ENCODE measurements around the gene SLC25A25.

Gene SLC25A25

GRCh38 chr9:128149001-128149701 is 81.1 kb downstream of the SLC25A25 start, which contains the start of gene LCN2:
Gene LCN2 (plus strand): TSS chr9:128149453. CDS start chr9:128149526, 73 bp downstream.
- DNase-seq = no peak

DNA sequence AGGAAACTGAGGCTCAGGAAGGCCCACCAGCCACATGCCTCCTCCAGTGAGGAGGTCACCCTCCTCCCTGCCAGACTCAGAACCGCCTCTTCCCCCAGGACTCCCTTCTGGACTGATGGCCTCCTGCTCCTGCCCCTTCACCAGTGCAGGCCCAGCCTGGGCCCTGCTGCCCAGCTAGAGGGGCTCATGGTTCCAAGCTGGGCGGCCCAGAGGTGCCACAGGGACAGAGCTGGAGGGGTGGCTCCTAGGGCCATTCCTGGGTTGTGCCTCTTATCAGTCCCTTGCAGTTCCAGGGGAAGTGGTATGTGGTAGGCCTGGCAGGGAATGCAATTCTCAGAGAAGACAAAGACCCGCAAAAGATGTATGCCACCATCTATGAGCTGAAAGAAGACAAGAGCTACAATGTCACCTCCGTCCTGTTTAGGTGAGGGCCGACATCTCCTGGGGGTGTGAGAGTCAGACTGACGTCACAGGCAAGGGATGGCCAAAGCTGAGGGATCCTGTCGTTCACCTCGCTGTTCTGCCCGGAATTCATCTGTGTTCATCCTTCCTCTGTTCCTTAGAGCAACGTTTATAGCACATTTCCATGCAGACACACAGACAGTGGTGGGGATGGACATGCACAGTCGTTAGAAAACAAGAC is 82.0 kb downstream of the SLC25A25 start:
- DNase-seq = no peak

GRCh38 chr9:128150594-128151308 is 82.7 kb downstream of the SLC25A25 start:
- no peak for DNase-seq

DNA sequence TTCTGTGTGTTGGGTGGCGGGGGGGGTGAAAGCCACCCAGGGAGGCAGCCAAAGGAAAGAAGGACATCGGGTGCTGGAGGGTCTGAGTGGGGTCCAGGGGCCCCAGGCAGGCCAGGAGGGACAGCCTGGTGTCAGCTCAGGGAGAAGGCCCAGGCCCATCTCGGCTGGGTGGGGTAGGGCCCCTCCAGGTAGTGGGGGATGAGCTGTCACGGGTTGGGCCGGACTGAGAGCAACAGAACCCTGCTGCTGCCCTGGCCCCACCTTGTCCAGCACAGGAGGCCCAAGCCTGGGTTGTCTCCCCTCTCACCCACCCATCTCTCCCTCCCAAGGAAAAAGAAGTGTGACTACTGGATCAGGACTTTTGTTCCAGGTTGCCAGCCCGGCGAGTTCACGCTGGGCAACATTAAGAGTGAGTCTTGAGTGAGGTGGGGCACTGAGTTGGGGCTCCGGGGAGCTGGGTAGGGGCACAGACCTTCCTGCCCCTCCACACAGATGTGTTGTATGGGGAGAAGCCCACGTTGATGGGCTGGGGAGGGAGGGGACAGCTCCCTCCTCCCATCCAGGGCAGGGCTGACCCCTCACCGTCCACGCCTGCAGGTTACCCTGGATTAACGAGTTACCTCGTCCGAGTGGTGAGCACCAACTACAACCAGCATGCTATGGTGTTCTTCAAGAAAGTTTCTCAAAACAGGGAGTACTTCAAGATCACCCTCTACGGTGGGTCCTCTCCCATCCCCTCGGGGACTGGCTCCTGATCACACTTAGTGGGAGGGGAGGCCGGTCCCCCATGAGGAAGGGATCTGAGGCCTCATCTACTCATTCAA is 83.5 kb downstream of the SLC25A25 start:
- no peak for DNase-seq

DNA sequence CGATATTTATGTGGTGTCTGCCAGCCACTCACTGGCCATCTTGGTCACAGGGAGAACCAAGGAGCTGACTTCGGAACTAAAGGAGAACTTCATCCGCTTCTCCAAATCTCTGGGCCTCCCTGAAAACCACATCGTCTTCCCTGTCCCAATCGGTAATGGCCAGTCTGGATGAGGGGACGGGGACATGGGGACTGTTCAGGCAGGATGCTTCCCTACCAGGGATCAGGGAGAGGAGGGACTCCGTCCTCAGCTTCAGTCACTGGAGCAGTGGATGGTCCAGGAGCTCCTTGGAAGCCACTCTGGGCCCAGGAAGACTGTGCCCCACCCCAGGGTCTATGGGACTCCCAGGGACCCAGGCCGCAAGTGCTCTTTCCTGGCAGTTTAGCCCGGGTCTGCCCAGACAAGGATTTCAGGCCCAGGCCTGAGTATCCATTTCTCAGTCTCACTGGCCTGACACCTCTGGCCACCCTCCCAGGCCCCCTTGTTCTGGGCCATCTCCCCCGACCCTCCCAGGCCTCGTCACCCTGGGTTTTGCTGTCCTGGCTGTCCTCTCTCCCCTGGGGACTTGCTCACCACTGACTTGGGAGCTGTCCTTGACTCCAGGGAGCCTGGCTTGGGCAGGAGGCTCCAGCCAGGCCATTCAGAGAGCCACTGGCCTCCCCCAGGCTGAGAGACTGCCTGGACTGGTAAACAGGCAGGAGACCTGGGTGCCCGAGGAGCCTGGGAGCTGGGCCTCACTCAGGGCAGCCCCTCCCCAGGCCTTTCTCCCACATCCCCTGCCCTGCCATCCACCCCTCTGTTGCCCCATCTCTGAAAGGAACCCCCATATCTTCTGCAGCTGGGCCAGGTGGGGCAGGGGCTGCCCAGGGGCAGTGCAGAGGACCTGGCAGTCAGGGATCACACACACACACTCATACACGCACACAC is 84.4 kb downstream of the SLC25A25 start:
- no peak for DNase-seq

DNA sequence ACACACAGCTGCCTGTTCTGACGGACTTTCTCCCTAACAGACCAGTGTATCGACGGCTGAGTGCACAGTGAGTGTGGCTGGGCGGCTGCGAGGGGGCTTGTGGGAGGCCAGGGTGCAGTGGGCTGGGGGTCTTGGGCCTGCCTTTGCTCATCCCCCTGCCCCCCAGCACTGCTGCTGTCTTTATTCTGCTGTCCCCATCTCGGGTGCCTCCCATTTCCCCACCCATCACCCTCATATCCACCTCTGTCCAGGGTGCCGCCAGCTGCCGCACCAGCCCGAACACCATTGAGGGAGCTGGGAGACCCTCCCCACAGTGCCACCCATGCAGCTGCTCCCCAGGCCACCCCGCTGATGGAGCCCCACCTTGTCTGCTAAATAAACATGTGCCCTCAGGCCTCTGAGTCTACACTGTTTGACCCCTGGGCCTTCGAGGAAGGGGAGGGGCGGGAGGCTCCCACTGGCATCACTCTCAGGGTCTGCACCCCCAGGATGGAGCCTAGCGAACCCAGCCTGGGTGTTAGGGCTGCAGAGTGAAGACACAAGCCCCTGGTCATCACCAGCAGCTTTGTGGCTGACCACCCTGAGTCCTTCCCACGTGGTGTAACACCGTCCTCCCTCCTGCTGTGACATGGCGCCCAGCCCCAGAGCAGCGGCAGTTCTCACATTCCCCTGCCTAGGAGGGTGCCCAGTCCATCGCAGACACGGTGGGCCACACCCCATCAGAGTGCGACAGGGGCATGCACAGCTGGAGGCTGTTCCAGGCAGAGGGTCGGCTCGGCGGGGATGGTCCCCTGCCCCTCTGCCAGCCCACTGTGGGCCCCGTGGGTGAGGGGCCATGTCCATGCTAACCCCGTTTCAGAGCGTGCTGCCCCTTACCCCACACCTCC is 85.3 kb downstream of the SLC25A25 start:
- no peak for DNase-seq

- DNase-seq = no peak
These were observed 86.1 kb downstream of the SLC25A25 start for GRCh38 chr9:128153947-128154695.

DNA sequence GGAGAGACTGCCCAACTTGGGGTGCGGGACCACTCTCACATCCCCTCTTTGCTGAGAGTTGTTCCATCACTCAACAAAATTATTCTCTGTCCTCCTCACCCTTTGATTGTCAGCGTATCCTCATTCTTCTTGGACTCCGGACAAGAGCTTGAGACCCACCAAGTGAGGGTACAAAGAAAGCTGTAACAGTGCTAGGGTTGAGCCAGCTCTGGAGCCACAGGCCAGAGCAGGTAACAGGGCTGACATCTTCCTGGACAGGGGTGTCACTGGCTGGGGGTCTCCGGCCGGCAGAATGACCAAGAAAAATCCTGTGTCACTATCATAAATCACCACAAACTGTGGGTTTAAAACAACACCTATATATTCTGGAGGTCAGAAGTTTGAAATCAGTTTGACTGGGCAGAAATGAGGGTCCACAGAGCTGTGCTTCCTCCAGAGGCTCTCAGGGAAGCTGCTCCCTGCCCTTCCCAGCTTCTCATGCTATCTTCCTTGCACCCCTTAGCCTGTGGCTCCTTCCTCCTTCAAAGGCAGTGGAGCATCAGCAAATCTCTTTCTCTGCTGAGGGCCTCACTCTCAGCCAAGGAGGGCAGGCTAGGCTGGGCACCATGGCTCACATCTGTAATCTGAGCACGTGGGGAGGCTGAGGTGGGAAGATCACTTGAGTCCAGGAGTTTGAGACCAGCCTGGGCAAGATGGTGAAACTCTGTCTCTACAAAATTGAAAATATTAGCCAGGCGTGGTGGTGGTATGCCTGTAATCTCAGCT is 87.9 kb downstream of the SLC25A25 start:
- no peak for DNase-seq
